Suprapubic skin (tissue), 4 donors: ENCODE data around the gene CYTIP. TPM values are rescaled to one million over a fixed set of nuclear protein-coding genes. Genes with fewer than 3 reads are reported as not detected.

ENCODE experiments used
- DNase-seq, 2 donors: peaks; one replicate each; pipeline ENCODE4 v3.0.0-alpha.2; 2019; ENCODE audit warnings: low spot score in 2 of 2
- H3K27ac ChIP-seq: fragments of 200-600 bp; sonication (generic); one replicate; pipeline ENCODE4 v1.5.1; 2019
- H3K27me3 ChIP-seq: fragments of 200-600 bp; sonication (generic); one replicate; pipeline ENCODE4 v1.5.1; 2019
- H3K36me3 ChIP-seq: fragments of 200-600 bp; sonication (generic); one replicate; pipeline ENCODE4 v1.5.1; 2019
- H3K4me1 ChIP-seq: fragments of 200-600 bp; sonication (generic); one replicate; pipeline ENCODE4 v1.5.1; 2019
- H3K4me3 ChIP-seq: fragments of 200-600 bp; sonication (generic); one replicate; pipeline ENCODE4 v1.5.1; 2019; ENCODE audit warnings: mild to moderate bottlenecking
- H3K9me3 ChIP-seq: fragments of 200-600 bp; sonication (generic); one replicate; pipeline ENCODE4 v1.5.1; 2019
- EP300 ChIP-seq: sonication (generic); formaldehyde crosslinking; IDR thresholded peaks from one replicate; pipeline ENCODE4 v1.6.1; 2017; ENCODE audit warnings: antibody characterized with exemption
- POLR2A ChIP-seq, 2 donors: fragments of 450-650 bp; IDR thresholded peaks; one replicate each; pipeline ENCODE4 v1.6.1; 2017; ENCODE audit warnings: antibody characterized with exemption in 2 of 2, mild to moderate bottlenecking in 2 of 2, moderate library complexity in 2 of 2
- POLR2AphosphoS5 ChIP-seq, 3 donors: sonication (generic); formaldehyde crosslinking; IDR thresholded peaks; one replicate each; pipeline ENCODE4 v1.6.1; 2017; ENCODE audit warnings: antibody characterized with exemption in 3 of 3
- WGBS: methylation state at CpG from one replicate; pipeline ENCODE4 v1.1.5; 2018; 5-methylcytosine and 5-hydroxymethylcytosine counted together
- total RNA-seq, 4 donors: library from RNA; depleted of rRNA; stranded (reverse); fragments of >200 nt; gene quantifications; one replicate each; pipeline ENCODE4 v1.1.0, GENCODE V29; 2016
- TF ChIP-seq, protein P1 (sequence below), 2 donors: fragments of 200-600 bp in 1 of 2; fragments of 450-650 bp in 1 of 2; sonication (generic) in 1 of 2; IDR thresholded peaks; one replicate each; pipeline ENCODE4 v1.5.1; 2016 to 2019; ENCODE audit warnings: antibody characterized with exemption in 2 of 2, mild to moderate bottlenecking in 1 of 2, moderate library complexity in 1 of 2

The CYTIP gene
- total RNA-seq, 4 donors from 2014 or later, result 2.1 to 9.6 (median 6.1) TPM

DNA sequence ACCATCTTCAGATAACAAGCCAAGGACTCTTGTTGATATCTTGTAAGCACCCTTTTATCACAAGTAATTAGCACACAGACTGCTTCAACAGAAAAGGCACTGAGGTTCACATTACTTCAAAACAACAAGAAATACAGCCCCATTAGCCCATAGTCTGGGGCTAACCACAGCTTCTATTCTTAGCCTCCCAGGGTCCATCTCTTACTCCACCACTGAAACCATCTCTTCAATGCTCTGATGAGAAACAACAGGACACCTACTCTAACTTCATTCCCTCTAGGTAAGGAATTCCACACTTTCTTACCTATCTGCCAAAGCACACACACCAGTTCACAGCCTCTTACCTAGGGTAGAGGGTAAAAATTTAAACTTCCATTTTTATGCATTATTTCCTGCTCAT lies 26.4 kb upstream of the CYTIP start:
- no peaks in the 10 kb centered on the region for H3K9me3 ChIP-seq
- no peak overlapping the region for H3K27ac ChIP-seq
- DNase-seq, result no peak
- no peaks in the 10 kb centered on the region for H3K36me3 ChIP-seq
- H3K27me3 ChIP-seq, result no peaks in the 10 kb centered on the region
- no peak overlapping the region for H3K4me3 ChIP-seq
- no peaks in the 10 kb centered on the region for H3K4me1 ChIP-seq
- TF ChIP-seq POLR2A (IDR thresholded peaks at IDR 0.05) (no peak), EP300 (no peak), POLR2AphosphoS5 (IDR thresholded peaks at IDR 0.05) (no peak)
- TF ChIP-seq, protein P1, sequence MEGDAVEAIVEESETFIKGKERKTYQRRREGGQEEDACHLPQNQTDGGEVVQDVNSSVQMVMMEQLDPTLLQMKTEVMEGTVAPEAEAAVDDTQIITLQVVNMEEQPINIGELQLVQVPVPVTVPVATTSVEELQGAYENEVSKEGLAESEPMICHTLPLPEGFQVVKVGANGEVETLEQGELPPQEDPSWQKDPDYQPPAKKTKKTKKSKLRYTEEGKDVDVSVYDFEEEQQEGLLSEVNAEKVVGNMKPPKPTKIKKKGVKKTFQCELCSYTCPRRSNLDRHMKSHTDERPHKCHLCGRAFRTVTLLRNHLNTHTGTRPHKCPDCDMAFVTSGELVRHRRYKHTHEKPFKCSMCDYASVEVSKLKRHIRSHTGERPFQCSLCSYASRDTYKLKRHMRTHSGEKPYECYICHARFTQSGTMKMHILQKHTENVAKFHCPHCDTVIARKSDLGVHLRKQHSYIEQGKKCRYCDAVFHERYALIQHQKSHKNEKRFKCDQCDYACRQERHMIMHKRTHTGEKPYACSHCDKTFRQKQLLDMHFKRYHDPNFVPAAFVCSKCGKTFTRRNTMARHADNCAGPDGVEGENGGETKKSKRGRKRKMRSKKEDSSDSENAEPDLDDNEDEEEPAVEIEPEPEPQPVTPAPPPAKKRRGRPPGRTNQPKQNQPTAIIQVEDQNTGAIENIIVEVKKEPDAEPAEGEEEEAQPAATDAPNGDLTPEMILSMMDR (IDR thresholded peaks at IDR 0.05), result no peak

DNA sequence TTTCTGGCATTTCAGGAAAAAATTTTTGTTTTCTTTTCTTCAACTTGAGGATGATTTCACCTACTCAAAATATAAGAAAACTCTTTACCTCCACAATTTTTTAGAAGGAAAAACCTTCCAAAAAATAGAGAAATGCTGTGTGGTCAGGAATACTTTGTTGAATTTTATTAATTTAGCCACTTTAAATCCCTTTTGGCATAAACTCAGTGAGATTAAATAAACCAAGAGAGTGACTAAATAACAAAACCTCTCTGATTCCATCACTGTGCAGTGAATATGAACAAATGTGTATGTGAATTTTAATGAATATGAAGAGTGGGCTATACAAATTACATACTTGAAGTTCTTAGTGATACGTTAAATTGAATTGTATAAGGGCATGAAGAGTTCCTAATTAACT lies 25.8 kb upstream of the CYTIP start:
- H3K4me1 ChIP-seq, result no peaks in the 10 kb centered on the region
- no peak overlapping the region for H3K4me3 ChIP-seq
- 72% methylated on average over 1 of the region's 1 CpG for WGBS
- H3K9me3 ChIP-seq, result no peaks in the 10 kb centered on the region
- no peak overlapping the region for H3K27ac ChIP-seq
- H3K36me3 ChIP-seq, result no peaks in the 10 kb centered on the region
- TF ChIP-seq POLR2A (IDR thresholded peaks at IDR 0.05) (no peak), POLR2AphosphoS5 (IDR thresholded peaks at IDR 0.05) (no peak), EP300 (no peak)
- TF ChIP-seq, protein P1 (IDR thresholded peaks at IDR 0.05), result no peak
- H3K27me3 ChIP-seq, result no peaks in the 10 kb centered on the region
- DNase-seq, result no peak

DNA sequence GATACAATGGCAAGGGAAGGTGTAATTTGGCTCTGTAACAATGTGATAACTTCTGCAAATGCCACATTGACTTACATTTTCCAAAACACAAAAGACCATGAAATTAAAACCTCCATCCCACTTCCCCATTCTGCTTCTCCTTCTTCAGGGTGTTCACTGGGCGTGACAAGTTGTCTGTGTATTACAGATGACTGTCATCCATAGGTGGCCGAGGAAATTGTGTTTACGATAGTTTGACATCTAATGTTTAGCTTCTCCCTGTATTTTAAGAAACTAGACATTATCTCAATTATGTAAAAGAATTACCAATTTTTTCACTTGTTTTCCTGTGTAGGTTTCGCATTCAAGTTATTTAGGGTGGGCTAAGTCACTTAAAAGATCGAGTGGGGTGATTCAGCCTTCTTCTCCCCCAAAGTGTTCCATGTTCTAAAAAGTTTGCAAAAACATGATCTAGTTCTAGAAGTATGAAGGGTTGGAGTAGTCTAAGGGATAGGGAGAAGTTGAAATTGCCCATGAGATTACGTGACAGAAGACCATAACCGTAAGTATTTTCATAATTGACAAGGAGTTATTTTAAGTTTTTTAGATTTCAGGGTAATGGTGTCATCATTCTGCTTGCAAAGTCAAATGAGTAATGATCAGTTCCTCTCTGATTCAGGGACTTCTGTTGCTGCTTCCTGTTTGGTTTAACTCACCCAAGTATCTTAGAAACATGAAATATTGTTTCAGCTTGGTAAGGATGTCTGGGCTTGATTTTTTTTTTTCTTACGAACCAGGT lies 25.2 kb upstream of the CYTIP start:
- Histone ChIP-seq H3K9me3 (no peaks in the 10 kb centered on the region), H3K36me3 (no peaks in the 10 kb centered on the region), H3K4me1 (no peaks in the 10 kb centered on the region), H3K27ac (no peak overlapping the region), H3K4me3 (no peak overlapping the region), H3K27me3 (no peaks in the 10 kb centered on the region)
- DNase-seq, result no peak
- TF ChIP-seq EP300 (no peak), POLR2A (IDR thresholded peaks at IDR 0.05) (no peak), POLR2AphosphoS5 (IDR thresholded peaks at IDR 0.05) (no peak)
- TF ChIP-seq, protein P1 (IDR thresholded peaks at IDR 0.05), result no peak
- 63% methylated on average over 8 of the region's 8 CpGs for WGBS

DNA sequence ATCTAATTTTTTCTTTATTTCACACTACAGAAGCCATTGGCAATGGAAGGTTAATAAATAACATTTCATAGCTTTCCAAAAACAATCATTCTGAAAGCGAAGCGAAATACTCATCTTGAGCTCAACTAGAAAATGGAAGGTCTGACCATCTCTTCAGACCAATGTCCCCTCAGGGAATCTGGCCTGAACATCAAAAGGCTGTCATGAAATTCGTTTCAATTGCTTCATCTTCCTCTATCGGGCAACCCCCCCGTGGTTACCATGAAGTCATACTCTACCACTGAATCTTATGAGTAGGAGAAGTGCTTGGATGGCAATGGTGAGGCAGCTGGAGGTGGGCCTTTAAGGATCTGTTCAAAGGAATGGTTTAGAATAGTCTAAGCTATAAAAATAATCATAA lies 22.9 kb upstream of the CYTIP start:
- TF ChIP-seq, protein P1 (IDR thresholded peaks at IDR 0.05), result no peak
- no peak for TF ChIP-seq EP300
- TF ChIP-seq POLR2A (IDR thresholded peaks at IDR 0.05), result no peak
- TF ChIP-seq POLR2AphosphoS5 (IDR thresholded peaks at IDR 0.05), result no peak
- H3K4me1 ChIP-seq, result no peaks in the 10 kb centered on the region
- no peak for DNase-seq
- no peaks in the 10 kb centered on the region for H3K36me3 ChIP-seq
- no peak overlapping the region for H3K4me3 ChIP-seq
- H3K27me3 ChIP-seq, result no peaks in the 10 kb centered on the region
- H3K27ac ChIP-seq, result no peak overlapping the region
- no peaks in the 10 kb centered on the region for H3K9me3 ChIP-seq
- 84% methylated on average over 5 of the region's 5 CpGs for WGBS

DNA sequence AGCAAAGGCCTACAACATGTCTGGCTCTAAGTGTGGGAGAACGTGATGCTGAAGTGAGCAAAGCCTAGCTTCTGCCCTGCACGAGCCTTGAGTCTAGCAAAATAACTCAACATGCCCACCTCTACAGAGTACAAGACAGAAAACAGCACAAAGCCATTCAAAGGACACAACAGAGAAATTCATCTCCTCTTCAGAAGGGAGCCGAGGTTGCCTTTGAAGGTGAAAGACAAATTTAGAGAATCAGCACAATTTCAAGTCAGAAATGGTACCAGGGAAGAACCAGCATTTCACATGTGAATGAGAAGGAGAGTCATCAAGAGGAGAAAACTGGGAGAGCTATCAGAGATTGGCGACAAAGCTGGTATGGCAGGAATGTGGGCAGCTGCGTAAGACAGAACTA lies 21.7 kb upstream of the CYTIP start:
- Histone ChIP-seq H3K36me3 (no peaks in the 10 kb centered on the region), H3K9me3 (no peaks in the 10 kb centered on the region), H3K4me1 (no peaks in the 10 kb centered on the region), H3K27ac (no peak overlapping the region), H3K27me3 (no peaks in the 10 kb centered on the region), H3K4me3 (no peak overlapping the region)
- no peak for TF ChIP-seq EP300
- TF ChIP-seq, protein P1 (IDR thresholded peaks at IDR 0.05), result no peak
- TF ChIP-seq POLR2A (IDR thresholded peaks at IDR 0.05), result no peak
- no peak for TF ChIP-seq POLR2AphosphoS5 (IDR thresholded peaks at IDR 0.05)
- no peak for DNase-seq
- WGBS, result 95% methylated on average over 5 of the region's 5 CpGs
